Measurements from ENCODE around the gene CSNK2B. TPM values are rescaled to one million over a fixed set of nuclear protein-coding genes. Genes with fewer than 3 reads are reported as not detected.

CSNK2B gene
- polyA plus RNA-seq, 1 donor (not counting 4 experiments of a cell fraction or from before 2014, with no cell fraction given): 43.7 TPM

- Histone ChIP-seq H3K4me2 (ENCODE audit: control insufficient read depth, extremely low read depth, insufficient read depth, low read depth, low read length) (peak within 1 kb of the TSS; percentile 92), H3K9me3 (ENCODE audit: control insufficient read depth, low read depth, low read length) (no peaks in the 10 kb centered on the region), H4K20me1 (ENCODE audit: control insufficient read depth, extremely low read depth, insufficient read depth, low read length) (no peaks in the 10 kb centered on the region), H3K27ac (ENCODE audit: control insufficient read depth, insufficient read depth, low read length) (no peak within 1 kb of the TSS), H2AFZ (ENCODE audit: control insufficient read depth, low read length) (peak within 1 kb of the TSS; percentile 84), H3K27me3 (ENCODE audit: control insufficient read depth, extremely low read depth, insufficient read depth, low read length) (no peaks in the 10 kb centered on the region), H3K4me3 (ENCODE audit: control insufficient read depth in 2 of 3, extremely low read depth in 1 of 3, insufficient read depth in 2 of 3, low read depth in 1 of 3, low read length in 3 of 3) (peak within 1 kb of the TSS; percentile 35 to 79 (median 69)), H3K9me1 (ENCODE audit: control insufficient read depth, extremely low read depth, insufficient read depth, low read length) (no peaks in the 10 kb centered on the region), H3K4me1 (ENCODE audit: control insufficient read depth, extremely low read depth, insufficient read depth, low read length) (peaks cover 11% of the 10 kb centered on the region), H3K9ac (ENCODE audit: control insufficient read depth, extremely low read depth, insufficient read depth, low read length) (peak within 1 kb of the TSS; percentile 49), H3K79me2 (ENCODE audit: control insufficient read depth, insufficient read depth, low read length) (no peaks in the 10 kb centered on the region), H3K36me3 (ENCODE audit: control insufficient read depth in 2 of 2, extremely low read depth in 1 of 2, insufficient read depth in 2 of 2, low read length in 2 of 2) (peaks cover 0 to 4% of the 10 kb centered on the region in 2 experiments)
- DNase-seq (ENCODE audit: low read depth, low spot score) (peak; percentile 35), FAIRE-seq (peak; percentile 52)
- dilution Hi-C loops (cut with MboI; ENCODE audit: extremely low pct_ligation_motif_present, low sequenced_read_pairs): no loop called here
- TF ChIP-seq EZH2 (IDR thresholded peaks at IDR 0.05; ENCODE audit: low read length) (no peak), CTCF (optimal IDR thresholded peaks at IDR 0.05 in 1 of 3, IDR thresholded peaks at IDR 0.05 in 1 of 3, conservative IDR thresholded peaks at IDR 0.05 in 1 of 3; ENCODE audit: extremely low read depth in 1 of 3, insufficient read depth in 2 of 3, low read length in 3 of 3) (peak; percentile 66 to 98 (median 71))
Measured at GRCh38 chr6:31680226-31681134, 14.6 kb downstream of the CSNK2B start, which contains the start of gene LY6G5C. TSS of gene LY6G5C (minus strand) at chr6:31681067. CDS start at chr6:31680373, 694 bp downstream.

GRCh38 chr6:31681135-31681671, 15.3 kb downstream of the CSNK2B start:
- Histone ChIP-seq H3K27ac (ENCODE audit: control insufficient read depth, insufficient read depth, low read length) (no peak overlapping the region), H3K4me2 (ENCODE audit: control insufficient read depth, extremely low read depth, insufficient read depth, low read depth, low read length) (peak overlapping the region; percentile 92), H3K4me1 (ENCODE audit: control insufficient read depth, extremely low read depth, insufficient read depth, low read length) (peaks cover 11% of the 10 kb centered on the region), H3K9me3 (ENCODE audit: control insufficient read depth, low read depth, low read length) (no peaks in the 10 kb centered on the region), H3K36me3 (ENCODE audit: control insufficient read depth in 2 of 2, extremely low read depth in 1 of 2, insufficient read depth in 2 of 2, low read length in 2 of 2) (peaks cover 0 to 5% of the 10 kb centered on the region in 2 experiments), H3K79me2 (ENCODE audit: control insufficient read depth, insufficient read depth, low read length) (no peaks in the 10 kb centered on the region), H3K27me3 (ENCODE audit: control insufficient read depth, extremely low read depth, insufficient read depth, low read length) (no peaks in the 10 kb centered on the region), H4K20me1 (ENCODE audit: control insufficient read depth, extremely low read depth, insufficient read depth, low read length) (no peaks in the 10 kb centered on the region), H3K4me3 (ENCODE audit: control insufficient read depth in 2 of 3, extremely low read depth in 1 of 3, insufficient read depth in 2 of 3, low read depth in 1 of 3, low read length in 3 of 3) (peak overlapping the region; percentile 35 to 79 (median 69)), H3K9me1 (ENCODE audit: control insufficient read depth, extremely low read depth, insufficient read depth, low read length) (no peaks in the 10 kb centered on the region), H2AFZ (ENCODE audit: control insufficient read depth, low read length) (peak overlapping the region; percentile 84), H3K9ac (ENCODE audit: control insufficient read depth, extremely low read depth, insufficient read depth, low read length) (peak overlapping the region; percentile 49)
- dilution Hi-C loops (cut with MboI; ENCODE audit: extremely low pct_ligation_motif_present, low sequenced_read_pairs): no loop called here
- TF ChIP-seq CTCF (optimal IDR thresholded peaks at IDR 0.05 in 1 of 3, IDR thresholded peaks at IDR 0.05 in 1 of 3, conservative IDR thresholded peaks at IDR 0.05 in 1 of 3; ENCODE audit: extremely low read depth in 1 of 3, insufficient read depth in 2 of 3, low read length in 3 of 3): peak in 2 of 3 experiments; percentile 19 to 29
- TF ChIP-seq EZH2 (IDR thresholded peaks at IDR 0.05; ENCODE audit: low read length): no peak
- FAIRE-seq (no peak), DNase-seq (ENCODE audit: low read depth, low spot score) (no peak)

Measured in keratinocyte (primary cell).